GM20000 (cell line): ENCODE results near the gene GRID2.

Experiments
- DNase-seq: peaks from one replicate; pipeline ENCODE4 v3.0.0; 2012; ENCODE audit warnings: low spot score
- TF ChIP-seq, protein P1 (sequence below): IDR thresholded peaks from 2 replicates; pipeline ENCODE4 v1.5.1; 2012; ENCODE audit warnings: mild to moderate bottlenecking, control low read depth; ENCODE audit errors: extremely low read depth, missing control alignments

The GRID2 gene

GRCh38 chr4:92263010-92263409 lies 40.8 kb upstream of the GRID2 start:
- no peak for DNase-seq

DNA sequence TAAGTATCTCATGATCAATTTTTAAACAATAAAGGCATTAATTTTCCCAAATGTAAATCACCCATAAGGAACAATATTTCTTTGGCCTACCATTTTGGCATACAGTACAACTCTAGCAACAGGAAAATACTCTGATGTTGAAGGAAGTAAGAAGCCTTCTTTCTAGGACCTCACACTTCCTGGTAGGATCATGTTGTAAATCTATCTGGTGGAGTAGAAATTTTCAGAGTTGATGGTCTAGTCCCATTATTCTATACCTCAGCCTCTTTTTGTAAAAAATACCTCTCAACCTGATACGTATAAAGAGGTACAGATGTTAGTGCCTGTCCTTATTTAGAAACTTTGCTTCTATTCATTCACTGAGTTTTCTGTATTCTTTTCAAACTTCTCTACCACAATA lies 40.2 kb upstream of the GRID2 start:
- DNase-seq, result no peak
- TF ChIP-seq, protein P1, sequence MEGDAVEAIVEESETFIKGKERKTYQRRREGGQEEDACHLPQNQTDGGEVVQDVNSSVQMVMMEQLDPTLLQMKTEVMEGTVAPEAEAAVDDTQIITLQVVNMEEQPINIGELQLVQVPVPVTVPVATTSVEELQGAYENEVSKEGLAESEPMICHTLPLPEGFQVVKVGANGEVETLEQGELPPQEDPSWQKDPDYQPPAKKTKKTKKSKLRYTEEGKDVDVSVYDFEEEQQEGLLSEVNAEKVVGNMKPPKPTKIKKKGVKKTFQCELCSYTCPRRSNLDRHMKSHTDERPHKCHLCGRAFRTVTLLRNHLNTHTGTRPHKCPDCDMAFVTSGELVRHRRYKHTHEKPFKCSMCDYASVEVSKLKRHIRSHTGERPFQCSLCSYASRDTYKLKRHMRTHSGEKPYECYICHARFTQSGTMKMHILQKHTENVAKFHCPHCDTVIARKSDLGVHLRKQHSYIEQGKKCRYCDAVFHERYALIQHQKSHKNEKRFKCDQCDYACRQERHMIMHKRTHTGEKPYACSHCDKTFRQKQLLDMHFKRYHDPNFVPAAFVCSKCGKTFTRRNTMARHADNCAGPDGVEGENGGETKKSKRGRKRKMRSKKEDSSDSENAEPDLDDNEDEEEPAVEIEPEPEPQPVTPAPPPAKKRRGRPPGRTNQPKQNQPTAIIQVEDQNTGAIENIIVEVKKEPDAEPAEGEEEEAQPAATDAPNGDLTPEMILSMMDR, result no peak

More at GRCh38 chr4:92263010-92263409, 40.8 kb upstream of the GRID2 start:
- TF ChIP-seq, protein P1, result no peak

GRCh38 chr4:92264163-92264562 lies 39.6 kb upstream of the GRID2 start:
- DNase-seq, result no peak
- TF ChIP-seq, protein P1, result no peak

DNA sequence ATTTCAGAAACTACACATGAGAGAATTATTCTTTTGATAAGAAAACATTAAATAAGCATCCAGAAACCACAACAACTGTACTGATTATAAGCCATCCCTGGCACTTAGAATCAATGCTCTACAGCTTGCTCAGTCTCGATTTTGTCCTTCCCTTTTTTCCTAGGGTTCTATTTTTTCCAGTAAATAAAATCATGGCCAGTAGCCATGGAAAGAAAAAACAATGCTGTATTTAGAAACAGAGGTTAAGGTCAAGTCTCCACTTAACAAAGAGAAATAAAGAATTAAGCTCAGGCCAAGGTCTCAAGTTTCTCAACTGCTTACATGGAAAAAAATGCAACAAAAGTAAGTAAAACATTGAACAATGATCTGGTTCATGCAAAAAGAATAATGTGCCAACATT lies 38.7 kb upstream of the GRID2 start:
- TF ChIP-seq, protein P1, result no peak
- no peak for DNase-seq

DNA sequence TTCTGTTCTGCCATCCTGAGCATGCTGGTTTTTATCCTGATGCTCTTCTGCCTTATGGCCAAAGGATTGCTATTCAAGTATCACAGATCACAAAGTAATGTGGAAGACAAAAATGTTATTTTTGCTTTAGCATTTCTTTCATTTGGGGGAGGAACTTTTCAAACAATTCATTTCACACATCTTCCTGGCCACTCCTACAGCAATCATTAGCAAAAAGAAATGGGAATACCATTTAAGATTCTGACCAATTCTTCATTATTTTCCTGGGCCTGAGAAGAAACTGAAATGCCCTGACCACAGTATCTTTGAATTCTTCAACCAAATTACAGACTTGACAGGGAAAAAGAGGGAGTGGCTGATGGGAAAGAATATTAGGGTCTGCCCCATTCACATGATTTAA lies 38.0 kb upstream of the GRID2 start:
- TF ChIP-seq, protein P1, result no peak
- DNase-seq, result no peak

- no peak for DNase-seq
- TF ChIP-seq, protein P1, result no peak
These were observed 37.2 kb upstream of the GRID2 start for GRCh38 chr4:92266521-92266920.

GRCh38 chr4:92268642-92269041 lies 35.1 kb upstream of the GRID2 start:
- TF ChIP-seq, protein P1, result no peak
- no peak for DNase-seq
